ENCODE data around the gene BACH2. TPM values are rescaled to one million over a fixed set of nuclear protein-coding genes. Genes with fewer than 3 reads are reported as not detected.

BACH2 gene
- total and polyA plus RNA-seq, 2 experiments from 2014 or later = 1.6 to 5.7 TPM

GRCh38 chr6:90261801-90262200, 34.8 kb downstream of the BACH2 start (continued):
- TF ChIP-seq CTCF (conservative IDR thresholded peaks at IDR 0.05; ENCODE audit: low read depth in 2 of 2) = no peak

GRCh38 chr6:90257486-90257738, 39.2 kb downstream of the BACH2 start:
- H3K27ac ChIP-seq (ENCODE audit: low read depth) = no peak overlapping the region
- no peaks in the 10 kb centered on the region for H3K36me3 ChIP-seq (ENCODE audit: insufficient read depth)
- no peaks in the 10 kb centered on the region for H3F3A ChIP-seq (replicated peaks; ENCODE audit: low read depth)
- no peak for ATAC-seq
- H4K20me1 ChIP-seq (replicated peaks; ENCODE audit: insufficient read depth) = no peaks in the 10 kb centered on the region
- peaks cover 4% of the 10 kb centered on the region for H3K9me2 ChIP-seq (ENCODE audit: insufficient read depth)
- no peak for DNase-seq (ENCODE audit: low spot score)
- no peaks in the 10 kb centered on the region for H3K36me3 Mint-ChIP-seq (ENCODE audit: low read depth)
- no peak overlapping the region for H3K4me2 ChIP-seq
- no peak overlapping the region for H2AFZ ChIP-seq
- H3K4me3 Mint-ChIP-seq = no peak overlapping the region
- no peak overlapping the region for H3K27ac Mint-ChIP-seq
- no peaks in the 10 kb centered on the region for H3K79me2 ChIP-seq (replicated peaks; ENCODE audit: insufficient read depth)
- H3K9me3 Mint-ChIP-seq = no peaks in the 10 kb centered on the region
- H3K27me3 Mint-ChIP-seq (ENCODE audit: insufficient read depth, low read depth, poor library complexity) = peaks cover 3% of the 10 kb centered on the region
- no peak overlapping the region for H3K4me3 ChIP-seq
- no peaks in the 10 kb centered on the region for H3K4me1 Mint-ChIP-seq
- no peaks in the 10 kb centered on the region for H3K27me3 ChIP-seq (ENCODE audit: insufficient read depth)
- no peaks in the 10 kb centered on the region for H3K4me1 ChIP-seq (ENCODE audit: insufficient read depth)
- TF ChIP-seq POLR2AphosphoS5 (IDR thresholded peaks at IDR 0.05; ENCODE audit: low read depth) (no peak), ZNF114 (CRISPR knock-in tag; IDR thresholded peaks at IDR 0.05) (no peak), STAT1 (IDR thresholded peaks at IDR 0.05; ENCODE audit: unreplicated experiment) (no peak), NANOG (IDR thresholded peaks at IDR 0.05; ENCODE audit: borderline replicate concordance) (no peak), REST (IDR thresholded peaks at IDR 0.05; ENCODE audit: unreplicated experiment) (no peak), EZH2phosphoT487 (IDR thresholded peaks at IDR 0.05; ENCODE audit: unreplicated experiment) (no peak), ETS1 (IDR thresholded peaks at IDR 0.05) (no peak), ZNF331 (CRISPR knock-in tag; IDR thresholded peaks at IDR 0.05; ENCODE audit: low read depth) (no peak), CTCF (conservative IDR thresholded peaks at IDR 0.05; ENCODE audit: low read depth in 2 of 2) (no peak), EZH2 (IDR thresholded peaks at IDR 0.05; ENCODE audit: low read depth, unreplicated experiment) (no peak), ZNF462 (CRISPR knock-in tag; IDR thresholded peaks at IDR 0.05) (no peak)

Measured in GM23338 (cell line).